H9 (cell line): ENCODE results near the gene MEF2A. TPM values are rescaled to one million over a fixed set of nuclear protein-coding genes. Genes with fewer than 3 reads are reported as not detected.

Experiments
- DNase-seq: peaks from one replicate; pipeline ENCODE4 v3.0.0-alpha.2; 2017
- H2AFZ ChIP-seq: one replicate; pipeline ENCODE4 v1.6.1; 2013; ENCODE audit warnings: mild to moderate bottlenecking, low read length, control low read depth, moderate library complexity
- H2AK5ac ChIP-seq: 2 replicates; pipeline ENCODE4 v1.6.1; 2013; ENCODE audit warnings: low read length, control low read depth, mixed read lengths; ENCODE audit not compliant: insufficient read length
- H2BK120ac ChIP-seq: one replicate; pipeline ENCODE4 v1.6.1; 2013; ENCODE audit warnings: low read depth, mild to moderate bottlenecking, low read length, control low read depth, inconsistent platforms; ENCODE audit not compliant: poor library complexity, severe bottlenecking
- H2BK12ac ChIP-seq: 2 replicates; pipeline ENCODE4 v1.6.1; 2013; ENCODE audit warnings: low read length, control low read depth, mixed read lengths, low read depth; ENCODE audit not compliant: insufficient read length
- H2BK15ac ChIP-seq: 2 replicates; pipeline ENCODE4 v1.6.1; 2013; ENCODE audit warnings: low read depth, low read length, control low read depth
- H2BK20ac ChIP-seq: one replicate; pipeline ENCODE4 v1.6.1; 2013; ENCODE audit warnings: low read depth, mild to moderate bottlenecking, low read length, control low read depth, inconsistent platforms; ENCODE audit not compliant: poor library complexity, severe bottlenecking
- H2BK5ac ChIP-seq: 2 replicates; pipeline ENCODE4 v1.6.1; 2013; ENCODE audit warnings: low read length, control low read depth, mixed read lengths; ENCODE audit not compliant: insufficient read length
- H3K14ac ChIP-seq: 2 replicates; pipeline ENCODE4 v1.6.1; 2013; ENCODE audit warnings: low read length, control low read depth; ENCODE audit not compliant: insufficient read depth
- H3K18ac ChIP-seq: 2 replicates; pipeline ENCODE4 v1.6.1; 2013; ENCODE audit warnings: low read depth, mild to moderate bottlenecking, mixed read lengths, low read length, control low read depth; ENCODE audit not compliant: insufficient read length
- H3K23ac ChIP-seq: 2 replicates; pipeline ENCODE4 v1.6.1; 2013; ENCODE audit warnings: low read length, control low read depth, mixed read lengths, low read depth; ENCODE audit not compliant: insufficient read length
- H3K23me2 ChIP-seq: 2 replicates; pipeline ENCODE4 v1.6.1; 2013; ENCODE audit warnings: low read depth, mild to moderate bottlenecking, mixed read lengths, low read length, control low read depth; ENCODE audit not compliant: insufficient read length, poor library complexity, severe bottlenecking
- H3K27ac ChIP-seq: 2 replicates; pipeline ENCODE4 v1.5.1; 2013; ENCODE audit warnings: low read length, control low read depth, mixed read lengths, low read depth; ENCODE audit not compliant: insufficient read length
- H3K27me3 ChIP-seq: 2 replicates; pipeline ENCODE4 v1.6.1; 2013; ENCODE audit warnings: low read length, control low read depth, inconsistent platforms; ENCODE audit not compliant: insufficient read depth
- H3K4ac ChIP-seq: 2 replicates; pipeline ENCODE4 v1.6.1; 2013; ENCODE audit warnings: low read depth, mild to moderate bottlenecking, control low read depth, inconsistent platforms, low read length, moderate library complexity
- H3K4me1 ChIP-seq: 2 replicates; pipeline ENCODE4 v1.6.1; 2013; ENCODE audit warnings: low read length, control low read depth, inconsistent platforms; ENCODE audit not compliant: insufficient read depth
- H3K4me2 ChIP-seq: 2 replicates; pipeline ENCODE4 v1.6.1; 2013; ENCODE audit warnings: low read length, control low read depth, mixed read lengths; ENCODE audit not compliant: insufficient read length, insufficient read depth
- H3K56ac ChIP-seq: 2 replicates; pipeline ENCODE4 v1.6.1; 2013; ENCODE audit warnings: low read depth, mild to moderate bottlenecking, mixed read lengths, low read length, control low read depth; ENCODE audit not compliant: insufficient read length
- H3K79me1 ChIP-seq: 2 replicates; pipeline ENCODE4 v1.6.1; 2013; ENCODE audit warnings: low read depth, mild to moderate bottlenecking, moderate library complexity, low read length, control low read depth, inconsistent platforms; ENCODE audit not compliant: insufficient read depth, poor library complexity, severe bottlenecking
- H3K79me2 ChIP-seq: 2 replicates; pipeline ENCODE4 v1.6.1; 2013; ENCODE audit warnings: low read length, control low read depth, inconsistent platforms; ENCODE audit not compliant: insufficient read depth
- H3K9ac ChIP-seq: 2 replicates; pipeline ENCODE4 v1.6.1; 2013; ENCODE audit warnings: low read length, control low read depth, mixed read lengths; ENCODE audit not compliant: insufficient read length; ENCODE audit errors: extremely low read depth
- H3K9me3 ChIP-seq: one replicate; pipeline ENCODE4 v1.6.1; 2013; ENCODE audit warnings: low read depth, low read length, inconsistent platforms; ENCODE audit not compliant: control insufficient read depth
- H3T11ph ChIP-seq: one replicate; pipeline ENCODE4 v1.6.1; 2013; ENCODE audit warnings: mild to moderate bottlenecking, low read length, control low read depth, inconsistent platforms
- H4K20me1 ChIP-seq: one replicate; pipeline ENCODE4 v1.6.1; 2013; ENCODE audit not compliant: control insufficient read depth, insufficient read length, insufficient read depth
- H4K5ac ChIP-seq: 2 replicates; pipeline ENCODE4 v1.6.1; 2013; ENCODE audit warnings: low read depth, mild to moderate bottlenecking, mixed read lengths, low read length, control low read depth; ENCODE audit not compliant: insufficient read length
- H4K8ac ChIP-seq: replicated peaks from 2 replicates; pipeline ENCODE4 v1.6.1; 2013; ENCODE audit warnings: low read length, control low read depth, mixed read lengths, low read depth; ENCODE audit not compliant: insufficient read length
- H4K91ac ChIP-seq: 2 replicates; pipeline ENCODE4 v1.6.1; 2013; ENCODE audit warnings: low read depth, mild to moderate bottlenecking, moderate library complexity, mixed read lengths, low read length, control low read depth; ENCODE audit not compliant: insufficient read length
- H3K27ac Mint-ChIP-seq, 3 experiments: 2 replicates in 2 of 3; 3 replicates in 1 of 3; pipeline ENCODE4 v1.8.0; 2020 to 2021; ENCODE audit warnings: mixed read lengths in 3 of 3, mild to moderate bottlenecking in 1 of 3, moderate library complexity in 1 of 3
- H3K27me3 Mint-ChIP-seq: 2 replicates; pipeline ENCODE4 v1.8.0; 2021; ENCODE audit warnings: low read depth, mild to moderate bottlenecking, moderate library complexity, mixed read lengths
- H3K36me3 Mint-ChIP-seq, 3 experiments: 2 replicates in 2 of 3; 3 replicates in 1 of 3; pipeline ENCODE4 v1.8.0; 2020 to 2021; ENCODE audit warnings: low read depth in 3 of 3, mixed read lengths in 3 of 3; ENCODE audit not compliant: insufficient read depth in 1 of 3
- H3K4me1 Mint-ChIP-seq, 2 experiments: 2 replicates each; pipeline ENCODE4 v1.8.0; 2020; ENCODE audit warnings: mixed read lengths in 2 of 2
- H3K4me3 Mint-ChIP-seq, 2 experiments: 2 replicates in 1 of 2; 3 replicates in 1 of 2; pipeline ENCODE4 v1.8.0; 2020 to 2021; ENCODE audit warnings: mild to moderate bottlenecking in 2 of 2, mixed read lengths in 2 of 2, moderate library complexity in 1 of 2
- H3K9me3 Mint-ChIP-seq, 2 experiments: 2 replicates in 1 of 2; 3 replicates in 1 of 2; pipeline ENCODE4 v1.8.0; 2020; ENCODE audit warnings: mild to moderate bottlenecking in 2 of 2, mixed read lengths in 2 of 2, moderate library complexity in 1 of 2
- CTCF ChIP-seq: fragments of 200-600 bp; sonication (generic); conservative IDR thresholded peaks from 3 replicates; pipeline ENCODE4 v1.8.0; 2021; ENCODE audit warnings: antibody characterized with exemption, mild to moderate bottlenecking
- WGBS: extraction: QIAGEN DNeasy Blood & Tissue Kit; methylation state at CpG from one replicate; pipeline ENCODE4 v1.1.7; 2013; ENCODE audit warnings: missing lambda C conversion rate, low lambda C conversion rate, mixed read lengths; ENCODE audit not compliant: insufficient read length; ENCODE audit errors: extremely low coverage; 5-methylcytosine and 5-hydroxymethylcytosine counted together
- total RNA-seq: library from RNA; stranded (reverse); gene quantifications from 2 replicates; pipeline ENCODE4 v1.2.1, GENCODE V29; 2021

MEF2A gene
- total RNA-seq, 1 experiment from 2014 or later: 20.7 TPM

DNA sequence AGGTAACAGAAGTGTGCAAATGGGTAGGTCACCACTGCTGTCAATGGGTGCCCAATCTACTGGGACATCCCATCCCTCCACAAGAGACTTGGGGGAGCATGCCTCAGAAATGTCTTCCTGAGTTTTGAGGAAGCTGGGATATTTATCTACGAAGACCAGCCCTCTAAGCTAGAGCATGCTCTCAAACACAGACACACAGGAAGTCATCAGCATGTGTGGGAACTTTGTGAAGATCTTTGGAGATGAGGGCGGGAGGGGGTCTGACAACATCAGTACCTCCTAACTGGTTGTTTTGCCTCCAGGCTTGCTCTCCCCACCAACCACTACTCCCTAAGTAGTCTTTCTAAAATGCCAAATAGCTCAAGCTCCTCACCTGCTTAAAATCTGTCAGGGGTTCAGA lies 3.5 kb upstream of the MEF2A start:
- H3K9me3 ChIP-seq: no peaks in the 10 kb centered on the region
- peaks cover 5% of the 10 kb centered on the region for H3K4me1 ChIP-seq
- no peak for TF ChIP-seq CTCF
- no peak overlapping the region for H2AK5ac ChIP-seq
- H4K8ac ChIP-seq: no peak overlapping the region
- no peak overlapping the region for H2BK15ac ChIP-seq
- H3K79me2 ChIP-seq: peaks cover 2% of the 10 kb centered on the region; the same call in 1 of the 2 replicates
- no peak overlapping the region for H3K4ac ChIP-seq
- Mint-ChIP-seq H3K27ac (no peak overlapping the region), H3K36me3 (no peaks in the 10 kb centered on the region; a peak in 1 of 7 replicates), H3K27me3 (peaks cover 3% of the 10 kb centered on the region), H3K4me3 (no peak overlapping the region), H3K9me3 (no peaks in the 10 kb centered on the region), H3K4me1 (peaks cover 19 to 28% of the 10 kb centered on the region in 2 experiments)
- no peak overlapping the region for H3K4me2 ChIP-seq
- no peak overlapping the region for H2AFZ ChIP-seq
- no peak for DNase-seq
- no peak overlapping the region for H4K5ac ChIP-seq
- H2BK120ac ChIP-seq: no peak overlapping the region
- no peak overlapping the region for H3K14ac ChIP-seq
- H3K23ac ChIP-seq: no peak overlapping the region
- H2BK20ac ChIP-seq: no peak overlapping the region
- no peak overlapping the region for H2BK12ac ChIP-seq
- H3K27me3 ChIP-seq: no peaks in the 10 kb centered on the region
- no peaks in the 10 kb centered on the region for H4K20me1 ChIP-seq
- H3K23me2 ChIP-seq: peaks cover 6% of the 10 kb centered on the region
- H3K56ac ChIP-seq: no peak overlapping the region
- H3K27ac ChIP-seq: no peak overlapping the region
- H3K9ac ChIP-seq: no peak overlapping the region
- H2BK5ac ChIP-seq: no peak overlapping the region
- no peaks in the 10 kb centered on the region for H3K79me1 ChIP-seq
- H3K18ac ChIP-seq: no peak overlapping the region
- no peak overlapping the region for H4K91ac ChIP-seq
- no CpG with 5 or more reads among the region's 2 CpGs for WGBS
- no peak overlapping the region for H3T11ph ChIP-seq
